Measurements from ENCODE around the gene BTG4.

DNA sequence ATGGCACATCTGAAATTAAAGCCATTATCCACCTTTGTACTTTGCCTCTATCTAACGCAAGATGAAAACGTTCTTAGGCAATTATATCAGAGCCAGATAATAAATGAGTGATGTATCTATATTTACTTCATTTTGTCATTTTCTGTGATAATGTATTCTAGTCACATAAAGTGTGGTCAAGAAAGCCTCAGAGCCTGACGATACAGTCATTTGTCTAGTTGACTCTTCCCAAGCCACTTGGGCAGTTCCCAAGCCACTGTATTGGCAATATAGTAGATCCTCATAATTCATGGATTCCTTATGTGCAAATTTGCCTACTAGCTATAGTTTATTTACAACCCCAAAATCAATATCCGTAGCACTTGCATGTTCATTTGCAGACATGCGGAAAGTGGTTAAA lies 10.2 kb upstream of the BTG4 start:
- TF ChIP-seq, protein P1, sequence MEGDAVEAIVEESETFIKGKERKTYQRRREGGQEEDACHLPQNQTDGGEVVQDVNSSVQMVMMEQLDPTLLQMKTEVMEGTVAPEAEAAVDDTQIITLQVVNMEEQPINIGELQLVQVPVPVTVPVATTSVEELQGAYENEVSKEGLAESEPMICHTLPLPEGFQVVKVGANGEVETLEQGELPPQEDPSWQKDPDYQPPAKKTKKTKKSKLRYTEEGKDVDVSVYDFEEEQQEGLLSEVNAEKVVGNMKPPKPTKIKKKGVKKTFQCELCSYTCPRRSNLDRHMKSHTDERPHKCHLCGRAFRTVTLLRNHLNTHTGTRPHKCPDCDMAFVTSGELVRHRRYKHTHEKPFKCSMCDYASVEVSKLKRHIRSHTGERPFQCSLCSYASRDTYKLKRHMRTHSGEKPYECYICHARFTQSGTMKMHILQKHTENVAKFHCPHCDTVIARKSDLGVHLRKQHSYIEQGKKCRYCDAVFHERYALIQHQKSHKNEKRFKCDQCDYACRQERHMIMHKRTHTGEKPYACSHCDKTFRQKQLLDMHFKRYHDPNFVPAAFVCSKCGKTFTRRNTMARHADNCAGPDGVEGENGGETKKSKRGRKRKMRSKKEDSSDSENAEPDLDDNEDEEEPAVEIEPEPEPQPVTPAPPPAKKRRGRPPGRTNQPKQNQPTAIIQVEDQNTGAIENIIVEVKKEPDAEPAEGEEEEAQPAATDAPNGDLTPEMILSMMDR (IDR thresholded peaks at IDR 0.05; ENCODE audit: poor library complexity): no peak
- TF ChIP-seq EZH2phosphoT487 (IDR thresholded peaks at IDR 0.05; ENCODE audit: low read depth, severe bottlenecking, unreplicated experiment): no peak
- TF ChIP-seq EZH2 (IDR thresholded peaks at IDR 0.05; ENCODE audit: borderline replicate concordance): no peak
